Measurements from ENCODE around the gene ST7. TPM values are rescaled to one million over a fixed set of nuclear protein-coding genes. Genes with fewer than 3 reads are reported as not detected.

Gene ST7
- total RNA-seq, 3 donors from 2014 or later (not counting 1 experiment from before 2014, with no cell fraction given), result 9.8 to 15.7 (median 12.9) TPM

DNA sequence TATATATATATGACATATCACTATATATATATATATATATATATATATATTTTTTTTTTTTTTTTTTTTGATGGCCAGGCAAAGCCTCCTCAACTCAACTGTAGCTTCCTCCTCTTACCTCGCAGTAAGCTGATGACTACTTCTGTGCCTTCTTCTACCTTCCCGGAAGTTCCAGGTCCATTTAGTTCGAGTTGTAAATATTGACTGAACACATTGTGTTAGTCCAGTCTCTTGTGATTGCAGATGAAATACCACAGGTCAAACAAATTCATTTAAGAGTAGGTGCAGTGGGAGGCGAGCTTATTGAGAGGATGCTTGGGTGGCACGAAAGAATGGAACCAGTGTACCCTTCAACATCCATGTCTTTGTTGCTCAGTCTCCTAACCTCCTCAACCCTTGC lies 144.6 kb downstream of the ST7 start:
- no peak overlapping the region for H3K4me3 ChIP-seq (ENCODE audit: low read length)
- H3K4me3 Mint-ChIP-seq, result no peak overlapping the region
- DNase-seq, result no peak
- no peaks in the 10 kb centered on the region for H3K36me3 ChIP-seq (ENCODE audit: control insufficient read depth, insufficient read depth, low read length)
- intact Hi-C loops (cut with micrococcal nuclease), result no loop called here
- no peaks in the 10 kb centered on the region for H3K27me3 Mint-ChIP-seq (ENCODE audit: low read depth in 2 of 2)
- TF ChIP-seq, protein P1, sequence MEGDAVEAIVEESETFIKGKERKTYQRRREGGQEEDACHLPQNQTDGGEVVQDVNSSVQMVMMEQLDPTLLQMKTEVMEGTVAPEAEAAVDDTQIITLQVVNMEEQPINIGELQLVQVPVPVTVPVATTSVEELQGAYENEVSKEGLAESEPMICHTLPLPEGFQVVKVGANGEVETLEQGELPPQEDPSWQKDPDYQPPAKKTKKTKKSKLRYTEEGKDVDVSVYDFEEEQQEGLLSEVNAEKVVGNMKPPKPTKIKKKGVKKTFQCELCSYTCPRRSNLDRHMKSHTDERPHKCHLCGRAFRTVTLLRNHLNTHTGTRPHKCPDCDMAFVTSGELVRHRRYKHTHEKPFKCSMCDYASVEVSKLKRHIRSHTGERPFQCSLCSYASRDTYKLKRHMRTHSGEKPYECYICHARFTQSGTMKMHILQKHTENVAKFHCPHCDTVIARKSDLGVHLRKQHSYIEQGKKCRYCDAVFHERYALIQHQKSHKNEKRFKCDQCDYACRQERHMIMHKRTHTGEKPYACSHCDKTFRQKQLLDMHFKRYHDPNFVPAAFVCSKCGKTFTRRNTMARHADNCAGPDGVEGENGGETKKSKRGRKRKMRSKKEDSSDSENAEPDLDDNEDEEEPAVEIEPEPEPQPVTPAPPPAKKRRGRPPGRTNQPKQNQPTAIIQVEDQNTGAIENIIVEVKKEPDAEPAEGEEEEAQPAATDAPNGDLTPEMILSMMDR (IDR thresholded peaks at IDR 0.05), result no peak
- H3K36me3 Mint-ChIP-seq, result no peaks in the 10 kb centered on the region
- peaks cover 0 to 6% of the 10 kb centered on the region in 2 donors for H3K4me1 Mint-ChIP-seq
- no peak for ATAC-seq
- no peak overlapping the region for H3K27ac ChIP-seq (ENCODE audit: low read length)
- H3K9me3 Mint-ChIP-seq, result no peaks in the 10 kb centered on the region
- no peak overlapping the region for H3K27ac Mint-ChIP-seq
- no peaks in the 10 kb centered on the region for H3K9me3 ChIP-seq (ENCODE audit: control insufficient read depth, insufficient read depth, low read length)
- no peaks in the 10 kb centered on the region for H3K27me3 ChIP-seq (ENCODE audit: control insufficient read depth, insufficient read depth, low read length)
- H3K4me1 ChIP-seq (ENCODE audit: control insufficient read depth, insufficient read depth, low read length), result no peaks in the 10 kb centered on the region
- WGBS (ENCODE audit: insufficient coverage), result 93% methylated on average over 5 of the region's 5 CpGs

DNA sequence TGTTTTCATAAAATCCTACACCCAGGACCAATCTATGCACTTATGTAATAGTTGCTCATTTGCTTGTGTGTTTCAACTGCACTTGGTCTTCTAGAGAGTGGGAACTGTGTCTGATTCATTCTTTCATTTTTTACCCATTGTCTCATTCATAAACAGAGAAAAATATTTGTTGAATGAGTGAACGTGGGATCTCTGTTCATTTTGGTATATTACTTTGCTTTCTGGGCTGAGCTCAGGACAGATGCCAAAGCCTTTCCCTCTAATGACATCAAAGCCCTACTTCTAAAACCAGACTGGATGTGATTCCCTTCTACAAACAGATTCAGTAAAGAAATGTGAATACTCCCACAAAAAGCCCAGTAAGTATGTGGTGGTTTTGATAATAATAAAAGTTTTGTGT lies 145.2 kb downstream of the ST7 start:
- H3K27ac ChIP-seq (ENCODE audit: low read length), result no peak overlapping the region
- no peaks in the 10 kb centered on the region for H3K4me1 ChIP-seq (ENCODE audit: control insufficient read depth, insufficient read depth, low read length)
- H3K4me3 ChIP-seq (ENCODE audit: low read length), result no peak overlapping the region
- Mint-ChIP-seq H3K4me3 (no peak overlapping the region), H3K4me1 (peaks cover 0 to 6% of the 10 kb centered on the region in 2 donors), H3K27me3 (ENCODE audit: low read depth in 2 of 2) (no peaks in the 10 kb centered on the region), H3K27ac (no peak overlapping the region), H3K9me3 (no peaks in the 10 kb centered on the region), H3K36me3 (no peaks in the 10 kb centered on the region)
- intact Hi-C loops (cut with micrococcal nuclease), result no loop called here
- H3K9me3 ChIP-seq (ENCODE audit: control insufficient read depth, insufficient read depth, low read length), result no peaks in the 10 kb centered on the region
- no peaks in the 10 kb centered on the region for H3K36me3 ChIP-seq (ENCODE audit: control insufficient read depth, insufficient read depth, low read length)
- DNase-seq (no peak), ATAC-seq (no peak)
- WGBS (ENCODE audit: insufficient coverage), result no CpG with 5 or more reads among the region's 1 CpG
- H3K27me3 ChIP-seq (ENCODE audit: control insufficient read depth, insufficient read depth, low read length), result no peaks in the 10 kb centered on the region
- TF ChIP-seq, protein P1 (IDR thresholded peaks at IDR 0.05), result no peak

DNA sequence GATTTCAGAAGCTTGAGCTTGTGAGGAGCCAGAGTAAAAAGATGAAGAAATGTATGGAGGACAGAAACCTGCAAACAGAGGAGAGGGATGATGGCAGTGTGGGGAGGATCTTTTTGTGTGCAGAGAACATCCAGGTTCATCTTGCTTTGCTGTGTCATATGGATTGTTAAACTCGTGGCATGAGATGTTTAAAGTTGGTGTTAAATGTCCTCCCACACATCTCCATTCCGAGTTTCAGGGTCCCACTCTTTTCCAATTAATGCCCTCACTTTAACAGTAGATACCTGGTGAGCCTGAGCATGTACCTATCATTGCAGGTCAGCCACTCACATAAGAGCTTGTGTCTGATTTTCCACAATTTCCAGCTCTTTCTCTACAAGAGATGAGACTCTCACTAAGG lies 147.7 kb downstream of the ST7 start:
- TF ChIP-seq, protein P1 (IDR thresholded peaks at IDR 0.05), result no peak
- Histone ChIP-seq H3K4me1 (ENCODE audit: control insufficient read depth, insufficient read depth, low read length) (no peaks in the 10 kb centered on the region), H3K4me3 (ENCODE audit: low read length) (no peak overlapping the region), H3K27me3 (ENCODE audit: control insufficient read depth, insufficient read depth, low read length) (no peaks in the 10 kb centered on the region), H3K36me3 (ENCODE audit: control insufficient read depth, insufficient read depth, low read length) (no peaks in the 10 kb centered on the region), H3K27ac (ENCODE audit: low read length) (no peak overlapping the region), H3K9me3 (ENCODE audit: control insufficient read depth, insufficient read depth, low read length) (no peaks in the 10 kb centered on the region)
- Mint-ChIP-seq H3K27me3 (ENCODE audit: low read depth in 2 of 2) (no peaks in the 10 kb centered on the region), H3K9me3 (no peaks in the 10 kb centered on the region), H3K4me3 (no peak overlapping the region), H3K27ac (no peak overlapping the region), H3K36me3 (no peaks in the 10 kb centered on the region), H3K4me1 (no peaks in the 10 kb centered on the region)
- DNase-seq, result no peak
- intact Hi-C loops (cut with micrococcal nuclease), result no loop called here
- ATAC-seq, result no peak
- 87% methylated on average over 1 of the region's 2 CpGs for WGBS (ENCODE audit: insufficient coverage)

All from natural killer cell (primary cell).